H1 (cell line): ENCODE measurements around the gene DDHD1. TPM values are rescaled to one million over a fixed set of nuclear protein-coding genes. Genes with fewer than 3 reads are reported as not detected.

ENCODE experiments used
- CTCF ChIA-PET: fragments of 300-600 bp; sonication (Branson Sonifier 250); formaldehyde crosslinking; loops from one replicate; lab custom pipeline; 2021; ENCODE audit not compliant: partially characterized antibody; lab: Charles Lee
- POLR2A ChIA-PET: fragments of 300-600 bp; sonication (Branson Sonifier 250); formaldehyde crosslinking; loops from one replicate; lab custom pipeline; 2021; ENCODE audit warnings: inconsistent platforms; ENCODE audit not compliant: partially characterized antibody; lab: Charles Lee
- DNase-seq, 2 experiments: peaks; one replicate each; pipeline versions ENCODE4 v3.0.0 to v3.0.0-alpha.2; 2010 to 2022; ENCODE audit warnings: low spot score in 2 of 2, low read depth in 1 of 2, mixed read lengths in 1 of 2
- FAIRE-seq: peaks from 2 replicates; lab custom pipeline; 2011; peaks lifted over from hg19 to GRCh38; lab: Jason Lieb, UNC
- H2AFZ ChIP-seq: 2 replicates; pipeline ENCODE4 v1.8.1; 2012; ENCODE audit warnings: low read length, inconsistent platforms
- H2AK5ac ChIP-seq: 2 replicates; pipeline ENCODE4 v1.6.1; 2013; ENCODE audit warnings: low read depth, low read length
- H2BK120ac ChIP-seq: replicated peaks from 2 replicates; pipeline ENCODE3; 2013; ENCODE audit warnings: low read depth, low read length, inconsistent platforms
- H2BK12ac ChIP-seq: 2 replicates; pipeline ENCODE4 v1.6.1; 2013; ENCODE audit warnings: low read depth, low read length
- H2BK15ac ChIP-seq: 2 replicates; pipeline ENCODE4 v1.6.1; 2013; ENCODE audit warnings: low read length
- H2BK20ac ChIP-seq: 2 replicates; pipeline ENCODE4 v1.6.1; 2013; ENCODE audit warnings: low read length
- H2BK5ac ChIP-seq: 2 replicates; pipeline ENCODE4 v1.6.1; 2013; ENCODE audit warnings: low read depth, low read length
- H3K14ac ChIP-seq: 2 replicates; pipeline ENCODE4 v1.6.1; 2013; ENCODE audit warnings: inconsistent platforms; ENCODE audit not compliant: insufficient read length
- H3K18ac ChIP-seq: 2 replicates; pipeline ENCODE4 v1.6.1; 2013; ENCODE audit warnings: low read length; ENCODE audit errors: extremely low read depth
- H3K23ac ChIP-seq: 2 replicates; pipeline ENCODE4 v1.6.1; 2013; ENCODE audit warnings: inconsistent platforms; ENCODE audit not compliant: insufficient read length
- H3K23me2 ChIP-seq: 2 replicates; pipeline ENCODE4 v1.6.1; 2013; ENCODE audit warnings: low read depth, low read length
- H3K27ac ChIP-seq: 2 replicates; pipeline ENCODE4 v1.6.1; 2011; ENCODE audit warnings: low read depth, low read length, inconsistent platforms
- H3K27me3 ChIP-seq, 4 experiments: replicated peaks in 1 of 4; 1 replicate in 1 of 4; 2 replicates in 3 of 4; pipeline versions ENCODE4 v1.6.1 to v1.8.1; 2011 to 2013; ENCODE audit warnings: low read length in 3 of 4, mild to moderate bottlenecking in 3 of 4, inconsistent platforms in 2 of 4, mixed read lengths in 2 of 4, moderate library complexity in 1 of 4; ENCODE audit not compliant: control insufficient read depth in 3 of 4, insufficient read depth in 3 of 4; ENCODE audit errors: extremely low read depth in 1 of 4
- H3K36me3 ChIP-seq, 4 experiments: 2 replicates each; pipeline versions ENCODE4 v1.6.1 to v1.8.1; 2011 to 2013; ENCODE audit warnings: mild to moderate bottlenecking in 4 of 4, low read length in 3 of 4, moderate library complexity in 2 of 4, control low read depth in 1 of 4, inconsistent platforms in 1 of 4; ENCODE audit not compliant: insufficient read depth in 4 of 4, control insufficient read depth in 2 of 4
- H3K4ac ChIP-seq: replicated peaks from 2 replicates; pipeline ENCODE3; 2013; ENCODE audit warnings: low read length, low read depth, mixed read lengths, inconsistent platforms; ENCODE audit not compliant: insufficient read length
- H3K4me1 ChIP-seq, 4 experiments: replicated peaks in 1 of 4; 1 replicate in 1 of 4; 2 replicates in 3 of 4; pipeline versions ENCODE4 v1.6.1 to v1.8.1; 2011 to 2013; ENCODE audit warnings: low read length in 3 of 4, inconsistent platforms in 2 of 4, mixed read lengths in 1 of 4; ENCODE audit not compliant: insufficient read depth in 4 of 4, control insufficient read depth in 3 of 4
- H3K4me2 ChIP-seq, 2 experiments: 2 replicates each; pipeline versions ENCODE4 v1.6.1 to v1.8.1; 2011 to 2013; ENCODE audit warnings: low read depth in 2 of 2, low read length in 2 of 2, control low read depth in 1 of 2, inconsistent platforms in 1 of 2, mild to moderate bottlenecking in 1 of 2; ENCODE audit not compliant: insufficient read depth in 1 of 2
- H3K4me3 ChIP-seq, 4 experiments: fragments of 200-600, 300-600 bp in 1 of 4; sonication (generic), shearing (Covaris generic), sonication (Bioruptor Twin) in 1 of 4; 2 replicates each; pipeline versions ENCODE4 v1.5.1 to v1.8.1; 2011 to 2016; ENCODE audit warnings: low read length in 4 of 4, low read depth in 3 of 4, control low read depth in 2 of 4, inconsistent platforms in 2 of 4, mild to moderate bottlenecking in 2 of 4, mixed read lengths in 1 of 4, moderate library complexity in 1 of 4; ENCODE audit not compliant: insufficient read depth in 2 of 4; ENCODE audit errors: extremely low read depth in 1 of 4
- H3K56ac ChIP-seq: replicated peaks from 2 replicates; pipeline ENCODE3; 2013; ENCODE audit warnings: low read depth, mild to moderate bottlenecking, mixed read lengths, low read length, inconsistent platforms; ENCODE audit not compliant: insufficient read length
- H3K79me1 ChIP-seq: 2 replicates; pipeline ENCODE4 v1.6.1; 2013; ENCODE audit warnings: low read depth, low read length, control low read depth
- H3K79me2 ChIP-seq, 2 experiments: 2 replicates each; pipeline versions ENCODE4 v1.6.1 to v1.8.1; 2012 to 2013; ENCODE audit warnings: low read length in 2 of 2, mild to moderate bottlenecking in 2 of 2, inconsistent platforms in 1 of 2; ENCODE audit not compliant: insufficient read depth in 2 of 2, control insufficient read depth in 1 of 2
- H3K9ac ChIP-seq, 4 experiments: replicated peaks in 1 of 4; 1 replicate in 1 of 4; 2 replicates in 3 of 4; pipeline versions ENCODE4 v1.6.1 to v1.8.1; 2011 to 2013; ENCODE audit warnings: low read depth in 3 of 4, low read length in 3 of 4, control low read depth in 2 of 4, mild to moderate bottlenecking in 2 of 4, moderate library complexity in 2 of 4, inconsistent platforms in 1 of 4; ENCODE audit errors: extremely low read depth in 1 of 4
- H3K9me3 ChIP-seq, 2 experiments: 2 replicates each; pipeline versions ENCODE4 v1.6.1 to v1.8.1; 2012 to 2013; ENCODE audit warnings: mild to moderate bottlenecking in 2 of 2, moderate library complexity in 2 of 2, control low read depth in 1 of 2, inconsistent platforms in 1 of 2, low read depth in 1 of 2, low read length in 1 of 2, mixed read lengths in 1 of 2; ENCODE audit not compliant: insufficient read depth in 2 of 2
- H4K20me1 ChIP-seq, 2 experiments: replicated peaks in 1 of 2; 2 replicates each; pipeline versions ENCODE3 to v1.8.1; 2011 to 2013; ENCODE audit warnings: inconsistent platforms in 2 of 2, low read length in 2 of 2, mild to moderate bottlenecking in 1 of 2; ENCODE audit not compliant: insufficient read depth in 2 of 2, control insufficient read depth in 1 of 2
- H4K5ac ChIP-seq: 2 replicates; pipeline ENCODE4 v1.6.1; 2013; ENCODE audit warnings: low read length, low read depth, mixed read lengths, inconsistent platforms; ENCODE audit not compliant: insufficient read length
- H4K8ac ChIP-seq: 2 replicates; pipeline ENCODE4 v1.8.0; 2013; ENCODE audit warnings: mild to moderate bottlenecking, moderate library complexity, low read length, inconsistent platforms; ENCODE audit not compliant: insufficient read depth; ENCODE audit errors: extremely low read depth
- H4K91ac ChIP-seq: replicated peaks from 2 replicates; pipeline ENCODE3; 2013; ENCODE audit warnings: low read length, mixed read lengths, inconsistent platforms; ENCODE audit not compliant: insufficient read length
- CBX8 ChIP-seq: fragments of 300-800, 300-1000 bp; sonication (generic); IDR thresholded peaks from 2 replicates; pipeline ENCODE4 v1.7.1; 2016; ENCODE audit warnings: low read depth, low read length, borderline replicate concordance
- CHD2 ChIP-seq: IDR thresholded peaks from 2 replicates; pipeline ENCODE4 v1.6.1; 2012; ENCODE audit warnings: low read length, improper control_type of control experiment
- EZH2 ChIP-seq: fragments of 200-600 bp; sonication (generic); IDR thresholded peaks from 2 replicates; pipeline ENCODE4 v1.7.1; 2012; ENCODE audit warnings: low read depth, mild to moderate bottlenecking, moderate library complexity, low read length, inconsistent platforms; ENCODE audit not compliant: severe bottlenecking
- HDAC2 ChIP-seq, 2 experiments: fragments of 300-600 bp in 1 of 2; sonication (generic) in 1 of 2; IDR thresholded peaks; 2 replicates each; pipeline ENCODE4 v1.6.1; 2011 to 2012; ENCODE audit warnings: low read depth in 2 of 2, low read length in 2 of 2, mild to moderate bottlenecking in 2 of 2, moderate library complexity in 2 of 2, borderline replicate concordance in 1 of 2, inconsistent platforms in 1 of 2
- KDM4A ChIP-seq: IDR thresholded peaks from one replicate; pipeline ENCODE4 v1.7.1; 2012; ENCODE audit warnings: low read depth, mild to moderate bottlenecking, moderate library complexity, low read length, inconsistent platforms; ENCODE audit not compliant: severe bottlenecking
- NRF1 ChIP-seq: IDR thresholded peaks from 2 replicates; pipeline ENCODE4 v1.6.1; 2011; ENCODE audit warnings: mild to moderate bottlenecking, low read depth, low read length, improper control_type of control experiment
- RBBP5 ChIP-seq: IDR thresholded peaks from 2 replicates; pipeline ENCODE4 v1.7.1; 2012; ENCODE audit warnings: low read depth, mild to moderate bottlenecking, inconsistent platforms, low read length, moderate library complexity, borderline replicate concordance
- RXRA ChIP-seq: IDR thresholded peaks from 2 replicates; pipeline ENCODE4 v1.6.1; 2011; ENCODE audit warnings: low read depth, mild to moderate bottlenecking, low read length, moderate library complexity; ENCODE audit not compliant: insufficient read depth
- SIN3A ChIP-seq, 2 experiments: IDR thresholded peaks in 1 of 2; conservative IDR thresholded peaks in 1 of 2; 2 replicates each; pipeline ENCODE4 v1.6.1; 2011 to 2012; ENCODE audit warnings: low read length in 2 of 2, improper control_type of control experiment in 1 of 2, low read depth in 1 of 2, mild to moderate bottlenecking in 1 of 2
- SRF ChIP-seq: IDR thresholded peaks from 2 replicates; pipeline ENCODE4 v1.6.1; 2011; ENCODE audit warnings: mild to moderate bottlenecking, low read depth, low read length, moderate library complexity
- TAF1 ChIP-seq: IDR thresholded peaks from 2 replicates; pipeline ENCODE4 v1.6.1; 2011; ENCODE audit warnings: mild to moderate bottlenecking, low read depth, low read length
- TAF7 ChIP-seq: optimal IDR thresholded peaks from 2 replicates; pipeline ENCODE3; 2011; ENCODE audit warnings: low read depth, mild to moderate bottlenecking, inconsistent platforms, low read length, moderate library complexity, borderline replicate concordance
- WGBS, 2 experiments: shearing (Covaris generic) in 1 of 2; methylation state at CpG; one replicate each; pipeline versions ENCODE4 v1.1.6 to v1.1.7; 2013 to 2015; ENCODE audit warnings: low lambda C conversion rate in 2 of 2, mixed read lengths in 2 of 2, inconsistent platforms in 1 of 2, low coverage in 1 of 2, missing lambda C conversion rate in 1 of 2; ENCODE audit not compliant: insufficient replicate concordance in 2 of 2, insufficient coverage in 1 of 2, insufficient read length in 1 of 2; ENCODE audit errors: extremely low coverage in 1 of 2, missing lambda C conversion rate in 1 of 2; 5-methylcytosine and 5-hydroxymethylcytosine counted together
- polyA plus RNA-seq, 7 experiments: library from polyadenylated mRNA; depleted of rRNA in 3 of 7; stranded (reverse) in 5 of 7; unstranded in 2 of 7; fragments of >200 nt in 5 of 7; fragments of 200-250 nt in 2 of 7; gene quantifications; 1 replicate in 5 of 7; 2 replicates in 1 of 7; 4 replicates in 1 of 7; pipeline versions ENCODE4 v1.2.1 to v1.2.3, GENCODE V29; 2011 to 2013; ENCODE audit warnings: missing spikeins in 2 of 7, mixed read lengths in 2 of 7
- total RNA-seq: library from RNA; stranded (reverse); fragmentation: NEBNext Ultra II Directional; extraction: Animal tissue kit (Norgen Biotek cat#: 25700); gene quantifications from 2 replicates; pipeline ENCODE4 v1.2.1, GENCODE V29; 2021
- TF ChIP-seq, protein P1 (sequence below): IDR thresholded peaks from 2 replicates; pipeline ENCODE4 v1.6.1; 2012; ENCODE audit warnings: inconsistent platforms

DDHD1 gene
- total and polyA plus RNA-seq, 2 of the 8 experiments (the other 6 are each of a cell fraction or from before 2014, with no cell fraction given), result 3.6 to 16.0 TPM

- ChIA-PET POLR2A (no interaction called here), CTCF (interaction anchor here (0.6 to 1.5 kb wide), 2 partner anchors 19 to 59 kb away, joined by 3 to 4 read pairs; no protein-coding TSS in a partner anchor)
- no peak overlapping the region for H4K91ac ChIP-seq
- no peak overlapping the region for H2AFZ ChIP-seq
- H4K20me1 ChIP-seq, result no peaks in the 10 kb centered on the region
- H3K79me2 ChIP-seq, result no peaks in the 10 kb centered on the region
- H2BK12ac ChIP-seq, result no peak overlapping the region
- H3K27me3 ChIP-seq, result no peaks in the 10 kb centered on the region
- H3K4ac ChIP-seq, result no peak overlapping the region
- no peaks in the 10 kb centered on the region for H3K79me1 ChIP-seq
- H3K14ac ChIP-seq, result no peak overlapping the region
- no peak overlapping the region for H3K27ac ChIP-seq
- H2BK15ac ChIP-seq, result no peak overlapping the region
- H3K4me1 ChIP-seq, result no peaks in the 10 kb centered on the region; a peak in 3 of 7 replicates
- no peak for FAIRE-seq
- no peak overlapping the region for H3K23ac ChIP-seq
- H3K18ac ChIP-seq, result no peak overlapping the region
- H3K23me2 ChIP-seq, result no peaks in the 10 kb centered on the region
- no peak overlapping the region for H3K9ac ChIP-seq
- WGBS, 2 experiments, result 91% methylated on average over 2 of the region's 2 CpGs; no CpG with 5 or more reads in 1 of the 2 experiments
- H2BK120ac ChIP-seq, result no peak overlapping the region
- no peak overlapping the region for H2BK5ac ChIP-seq
- H3K4me2 ChIP-seq, result no peak overlapping the region
- no peak overlapping the region for H4K8ac ChIP-seq
- no peak overlapping the region for H3K4me3 ChIP-seq
- TF ChIP-seq TAF7, result no peak
- TF ChIP-seq TAF1, result no peak
- TF ChIP-seq, protein P1, sequence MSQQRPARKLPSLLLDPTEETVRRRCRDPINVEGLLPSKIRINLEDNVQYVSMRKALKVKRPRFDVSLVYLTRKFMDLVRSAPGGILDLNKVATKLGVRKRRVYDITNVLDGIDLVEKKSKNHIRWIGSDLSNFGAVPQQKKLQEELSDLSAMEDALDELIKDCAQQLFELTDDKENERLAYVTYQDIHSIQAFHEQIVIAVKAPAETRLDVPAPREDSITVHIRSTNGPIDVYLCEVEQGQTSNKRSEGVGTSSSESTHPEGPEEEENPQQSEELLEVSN, result no peak
- no peak for TF ChIP-seq NRF1
- no peak for TF ChIP-seq HDAC2 (IDR thresholded peaks at IDR 0.05; ENCODE audit: borderline replicate concordance in 1 of 2, low read depth in 2 of 2, low read length in 2 of 2)
- no peak for TF ChIP-seq KDM4A
- TF ChIP-seq EZH2, result no peak
- no peak for TF ChIP-seq CBX8
- no peak for TF ChIP-seq CHD2
- no peak for TF ChIP-seq RBBP5
- no peak for TF ChIP-seq RXRA
- TF ChIP-seq SRF, result no peak
- no peak for TF ChIP-seq SIN3A (conservative IDR thresholded peaks at IDR 0.05 in 1 of 2, IDR thresholded peaks at IDR 0.05 in 1 of 2; ENCODE audit: low read depth in 1 of 2, low read length in 2 of 2)
- no peak overlapping the region for H4K5ac ChIP-seq
- H3K36me3 ChIP-seq, result no peaks in the 10 kb centered on the region
- H2BK20ac ChIP-seq, result no peak overlapping the region
- H3K56ac ChIP-seq, result no peak overlapping the region
- no peak overlapping the region for H2AK5ac ChIP-seq
- DNase-seq, result no peak
- H3K9me3 ChIP-seq, result no peaks in the 10 kb centered on the region
These were observed 156.6 kb downstream of the DDHD1 start for GRCh38 chr14:52996493-52996892.
